VCaP (cell line): ENCODE results near the gene GRAMD2A.

Experiments used
- H3K27ac ChIP-seq: fragments of 450-650 bp; 2 replicates; pipeline ENCODE4 v1.5.1; 2017
- TF ChIP-seq, protein P1 (sequence below): fragments of 450-650 bp; conservative IDR thresholded peaks from 2 replicates; pipeline ENCODE4 v1.5.1; 2017; ENCODE audit warnings: mild to moderate bottlenecking, moderate library complexity

GRAMD2A gene

DNA sequence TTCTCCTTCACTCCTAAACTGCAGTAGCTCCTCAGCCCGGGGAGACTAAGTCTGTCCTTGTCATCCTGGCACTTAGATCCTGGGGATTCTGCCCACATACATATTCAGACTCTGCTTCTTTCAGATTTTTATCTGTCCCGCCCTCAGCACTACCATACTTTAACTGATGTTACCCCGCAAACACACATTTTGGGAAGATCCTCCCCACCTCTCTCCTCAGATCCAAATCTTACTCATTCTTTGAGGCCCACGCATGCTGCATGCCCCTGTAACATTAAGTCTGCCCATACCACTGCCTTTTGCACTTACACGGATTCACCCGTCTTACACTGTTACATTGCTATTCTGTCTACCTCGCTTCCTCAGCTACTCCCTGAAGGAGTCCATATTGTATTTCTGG, 43.3 kb downstream of the GRAMD2A start:
- TF ChIP-seq, protein P1, sequence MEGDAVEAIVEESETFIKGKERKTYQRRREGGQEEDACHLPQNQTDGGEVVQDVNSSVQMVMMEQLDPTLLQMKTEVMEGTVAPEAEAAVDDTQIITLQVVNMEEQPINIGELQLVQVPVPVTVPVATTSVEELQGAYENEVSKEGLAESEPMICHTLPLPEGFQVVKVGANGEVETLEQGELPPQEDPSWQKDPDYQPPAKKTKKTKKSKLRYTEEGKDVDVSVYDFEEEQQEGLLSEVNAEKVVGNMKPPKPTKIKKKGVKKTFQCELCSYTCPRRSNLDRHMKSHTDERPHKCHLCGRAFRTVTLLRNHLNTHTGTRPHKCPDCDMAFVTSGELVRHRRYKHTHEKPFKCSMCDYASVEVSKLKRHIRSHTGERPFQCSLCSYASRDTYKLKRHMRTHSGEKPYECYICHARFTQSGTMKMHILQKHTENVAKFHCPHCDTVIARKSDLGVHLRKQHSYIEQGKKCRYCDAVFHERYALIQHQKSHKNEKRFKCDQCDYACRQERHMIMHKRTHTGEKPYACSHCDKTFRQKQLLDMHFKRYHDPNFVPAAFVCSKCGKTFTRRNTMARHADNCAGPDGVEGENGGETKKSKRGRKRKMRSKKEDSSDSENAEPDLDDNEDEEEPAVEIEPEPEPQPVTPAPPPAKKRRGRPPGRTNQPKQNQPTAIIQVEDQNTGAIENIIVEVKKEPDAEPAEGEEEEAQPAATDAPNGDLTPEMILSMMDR: no peak
- peak overlapping the region; percentile 97 for H3K27ac ChIP-seq

DNA sequence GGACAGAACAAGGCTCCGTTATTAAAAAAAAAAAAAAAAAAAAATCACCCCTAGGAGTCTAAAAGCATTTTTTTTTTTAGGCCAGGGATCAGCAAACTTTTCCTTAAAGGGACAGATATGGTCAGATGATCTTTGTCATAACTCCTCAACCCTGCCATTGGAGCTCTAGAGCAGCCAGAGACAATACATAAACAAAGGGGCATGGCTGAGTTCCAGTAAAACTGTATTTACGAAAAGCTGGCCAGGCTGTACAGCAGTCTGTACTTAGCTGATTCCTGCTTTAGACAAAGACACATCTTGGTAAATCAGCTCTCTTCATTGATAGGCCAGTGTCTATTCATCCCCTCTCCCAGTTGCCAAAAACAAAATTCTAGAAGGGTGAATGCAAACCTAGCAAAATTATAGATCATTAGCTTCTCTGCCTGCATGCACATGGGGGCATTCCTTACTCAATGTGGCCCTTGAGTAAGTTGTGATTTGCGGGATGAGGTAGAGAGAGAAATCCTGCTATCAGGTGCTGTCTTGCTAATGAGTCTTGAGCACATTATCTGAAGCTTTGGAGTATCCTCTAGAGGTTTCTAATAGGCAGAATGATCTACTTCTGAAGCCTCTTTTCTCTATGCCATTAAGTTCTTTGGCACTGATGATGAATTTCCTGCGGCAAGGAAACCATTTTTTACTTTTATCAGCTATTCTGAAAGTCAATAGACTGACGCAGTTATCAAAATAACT, 44.2 kb downstream of the GRAMD2A start:
- TF ChIP-seq, protein P1: no peak
- H3K27ac ChIP-seq: peak overlapping the region; percentile 97

DNA sequence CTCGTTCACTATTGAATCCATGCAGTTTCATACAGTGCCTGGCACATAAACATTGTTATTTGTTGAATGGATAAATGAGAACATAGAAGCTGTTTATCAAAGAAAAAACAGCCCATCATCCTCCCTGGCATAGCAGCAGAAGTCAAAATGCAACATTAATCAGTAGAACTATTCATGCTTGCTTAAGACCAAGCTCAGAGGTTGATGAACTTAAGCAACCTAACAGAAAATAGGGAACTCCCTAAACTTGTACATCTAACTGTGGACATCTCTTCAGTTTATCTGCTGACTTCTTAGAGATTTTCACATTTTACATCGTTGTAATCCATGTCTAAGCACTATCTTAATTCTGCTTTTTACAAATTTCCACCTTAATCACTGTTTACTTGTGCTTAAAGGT, 50.2 kb downstream of the GRAMD2A start:
- TF ChIP-seq, protein P1: no peak

DNA sequence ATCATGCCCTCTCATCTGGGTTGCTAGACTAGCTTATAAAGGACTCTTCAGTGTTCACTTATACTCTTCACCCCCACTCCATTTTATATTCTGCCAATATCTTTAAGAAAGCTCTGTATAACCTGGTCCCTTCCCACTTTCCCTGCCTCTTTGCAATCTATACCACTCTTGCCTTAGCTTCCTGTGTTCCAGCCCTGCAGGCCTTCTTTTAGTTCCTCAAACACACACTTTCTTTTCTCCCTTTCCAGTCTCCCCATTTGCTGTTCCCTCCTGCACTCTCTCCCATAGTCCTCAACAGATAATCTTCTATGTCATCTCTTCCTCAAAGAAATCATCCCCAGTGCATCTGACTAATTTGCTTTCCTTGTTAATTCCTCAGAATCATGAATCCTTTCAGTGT, 50.7 kb downstream of the GRAMD2A start:
- H3K27ac ChIP-seq: no peak overlapping the region
- TF ChIP-seq, protein P1: no peak

More for the DNA sequence above, 50.2 kb downstream of the GRAMD2A start:
- H3K27ac ChIP-seq: no peak overlapping the region

DNA sequence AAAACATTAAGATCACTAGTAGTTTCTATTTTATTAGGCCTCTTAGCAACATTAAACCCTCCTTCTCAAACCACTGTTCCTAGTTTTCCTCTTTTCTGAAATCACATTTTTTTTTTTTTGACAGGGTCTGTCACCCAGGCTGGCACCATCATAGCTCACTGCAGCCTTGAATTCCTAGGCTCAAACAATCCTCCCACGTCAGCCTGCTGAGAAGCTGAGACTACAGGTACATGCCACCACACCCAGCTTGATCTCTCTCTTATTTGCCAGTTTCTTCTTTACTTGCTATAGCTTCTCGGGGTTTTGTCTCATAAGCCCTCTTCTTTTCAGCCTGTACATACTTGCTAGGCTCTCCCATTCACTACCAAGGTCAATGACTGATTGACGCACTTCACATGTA, 51.4 kb downstream of the GRAMD2A start:
- TF ChIP-seq, protein P1: no peak
- H3K27ac ChIP-seq: no peak overlapping the region

- H3K27ac ChIP-seq: peak overlapping the region; percentile 44; the same call in 1 of the 2 replicates
Observed at GRCh38 chr15:72141171-72142084, 56.2 kb downstream of the GRAMD2A start.

DNA sequence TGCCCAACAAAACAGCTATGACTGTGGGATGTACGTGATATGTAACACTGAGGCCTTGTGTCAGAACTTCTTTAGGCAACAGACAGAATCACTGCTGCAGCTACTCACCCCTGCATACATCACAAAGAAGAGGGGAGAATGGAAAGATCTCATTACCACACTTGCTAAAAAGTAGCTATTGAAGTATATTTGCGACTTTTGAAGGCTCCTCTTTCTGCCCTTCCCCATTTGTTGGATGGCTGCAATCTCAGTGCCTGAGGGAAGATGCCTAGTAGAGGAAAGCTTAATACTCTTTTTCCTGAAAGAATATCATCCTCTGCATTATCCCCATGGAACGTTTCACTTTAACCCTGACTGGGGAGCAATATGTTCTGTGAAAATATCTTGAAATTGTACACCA, 57.5 kb downstream of the GRAMD2A start:
- H3K27ac ChIP-seq: no peak overlapping the region
- TF ChIP-seq, protein P1: no peak

More at GRCh38 chr15:72141171-72142084, 56.2 kb downstream of the GRAMD2A start:
- TF ChIP-seq, protein P1: no peak
